Aortic smooth muscle cell (primary cell): ENCODE measurements around the gene ZCCHC13. TPM values are rescaled to one million over a fixed set of nuclear protein-coding genes. Genes with fewer than 3 reads are reported as not detected.

Experiments used
- total RNA-seq: library from RNA; depleted of rRNA; stranded (reverse); fragments of >200 nt; gene quantifications from 2 replicates; pipeline ENCODE4 v1.2.3, GENCODE V29; 2014

ZCCHC13 gene
- total RNA-seq, result not detected in 2 replicates

GRCh38 chrX:74304016-74304415, at the start of gene ZCCHC13:
ZCCHC13 (plus strand) TSS chrX:74304180; CDS start chrX:74304267, 87 bp downstream.

Other genes with a start within 250 kb of the ZCCHC13 start
- 4.1 and 5.0 TPM in 2 replicates for gene SLC16A2, start 117.3 kb downstream of the ZCCHC13 start, total RNA-seq